CD14-positive monocyte (primary cell): ENCODE data around the gene CYCS. TPM values are rescaled to one million over a fixed set of nuclear protein-coding genes. Genes with fewer than 3 reads are reported as not detected.

Experiments used
- DNase-seq, 3 donors: peaks; one replicate each; pipeline ENCODE4 v3.0.0-alpha.2; 2011 to 2022
- H2AFZ ChIP-seq: 2 replicates; pipeline ENCODE4 v1.6.0; 2012; ENCODE audit warnings: mild to moderate bottlenecking, low read depth, low read length, inconsistent platforms; ENCODE audit not compliant: insufficient read depth, poor library complexity, severe bottlenecking
- H3K27ac ChIP-seq, 2 donors: 1 replicate in 1 of 2; 2 replicates in 1 of 2; pipeline ENCODE4 v1.5.1; 2012 to 2013; ENCODE audit warnings: low read length in 2 of 2, control low read depth in 1 of 2, inconsistent platforms in 1 of 2, low read depth in 1 of 2, mild to moderate bottlenecking in 1 of 2
- H3K27me3 ChIP-seq, 2 donors: one replicate each; pipeline versions ENCODE4 v1.6.0 to v1.6.1; 2011 to 2013; ENCODE audit warnings: low read length in 2 of 2; ENCODE audit not compliant: control insufficient read depth in 2 of 2, insufficient read depth in 2 of 2
- H3K36me3 ChIP-seq, 2 donors: replicated peaks in 1 of 2; 1 replicate in 1 of 2; 2 replicates in 1 of 2; pipeline versions ENCODE4 v1.5.1 to v1.6.1; 2012 to 2013; ENCODE audit warnings: low read length in 2 of 2, control low read depth in 1 of 2, inconsistent platforms in 1 of 2, mild to moderate bottlenecking in 1 of 2; ENCODE audit not compliant: insufficient read depth in 2 of 2, control insufficient read depth in 1 of 2
- H3K4me1 ChIP-seq, 2 donors: 1 replicate in 1 of 2; 2 replicates in 1 of 2; pipeline versions ENCODE4 v1.5.1 to v1.6.1; 2012 to 2013; ENCODE audit warnings: low read length in 2 of 2, control low read depth in 1 of 2, inconsistent platforms in 1 of 2, mild to moderate bottlenecking in 1 of 2, moderate library complexity in 1 of 2; ENCODE audit not compliant: insufficient read depth in 2 of 2, control insufficient read depth in 1 of 2
- H3K4me2 ChIP-seq: replicated peaks from 2 replicates; pipeline ENCODE3; 2012; ENCODE audit warnings: low read length, moderate library complexity, mild to moderate bottlenecking; ENCODE audit not compliant: poor library complexity, severe bottlenecking; ENCODE audit errors: extremely low read depth
- H3K4me3 ChIP-seq, 3 experiments: fragments of 200-600 bp in 1 of 3; sonication (generic) in 1 of 3; replicated peaks in 1 of 3; 1 replicate in 2 of 3; 2 replicates in 1 of 3; pipeline ENCODE4 v1.5.1; 2011 to 2013; ENCODE audit warnings: low read length in 3 of 3, mild to moderate bottlenecking in 3 of 3, control low read depth in 2 of 3, low read depth in 2 of 3, inconsistent platforms in 1 of 3, moderate library complexity in 1 of 3
- H3K79me2 ChIP-seq: 2 replicates; pipeline ENCODE4 v1.6.0; 2012; ENCODE audit warnings: mild to moderate bottlenecking, control low read depth, inconsistent platforms, low read length, moderate library complexity; ENCODE audit not compliant: insufficient read depth
- H3K9ac ChIP-seq: 2 replicates; pipeline ENCODE4 v1.6.0; 2017; ENCODE audit warnings: low read length, mild to moderate bottlenecking; ENCODE audit not compliant: insufficient read depth, poor library complexity, severe bottlenecking
- H3K9me3 ChIP-seq, 2 donors: replicated peaks in 1 of 2; 1 replicate in 1 of 2; 2 replicates in 1 of 2; pipeline versions ENCODE4 v1.5.1 to v1.6.1; 2012 to 2013; ENCODE audit warnings: low read length in 2 of 2, control low read depth in 1 of 2; ENCODE audit not compliant: control insufficient read depth in 1 of 2, insufficient read depth in 1 of 2
- H4K20me1 ChIP-seq: 2 replicates; pipeline ENCODE4 v1.6.0; 2012; ENCODE audit warnings: mild to moderate bottlenecking, low read length, control low read depth, moderate library complexity; ENCODE audit not compliant: insufficient read depth
- H3K27ac Mint-ChIP-seq, 7 donors: one replicate each; pipeline ENCODE4 v1.8.0; 2020; ENCODE audit warnings: mild to moderate bottlenecking in 7 of 7, mixed read lengths in 7 of 7, moderate library complexity in 6 of 7, inconsistent platforms in 2 of 7
- H3K27me3 Mint-ChIP-seq, 3 donors: one replicate each; pipeline ENCODE4 v1.8.0; 2021 to 2022; ENCODE audit warnings: low read depth in 3 of 3, mild to moderate bottlenecking in 3 of 3, mixed read lengths in 3 of 3, moderate library complexity in 3 of 3, inconsistent platforms in 1 of 3
- H3K36me3 Mint-ChIP-seq, 2 donors: one replicate each; pipeline ENCODE4 v1.8.0; 2020; ENCODE audit warnings: mixed read lengths in 2 of 2, inconsistent platforms in 1 of 2, mild to moderate bottlenecking in 1 of 2
- H3K4me1 Mint-ChIP-seq: one replicate; pipeline ENCODE4 v1.8.0; 2020; ENCODE audit warnings: mild to moderate bottlenecking, mixed read lengths
- H3K4me3 Mint-ChIP-seq, 2 donors: one replicate each; pipeline ENCODE4 v1.8.0; 2020; ENCODE audit warnings: mild to moderate bottlenecking in 2 of 2, mixed read lengths in 2 of 2, moderate library complexity in 1 of 2
- H3K9me3 Mint-ChIP-seq, 7 donors: one replicate each; pipeline ENCODE4 v1.8.0; 2020 to 2022; ENCODE audit warnings: mixed read lengths in 7 of 7, mild to moderate bottlenecking in 6 of 7, moderate library complexity in 6 of 7, inconsistent platforms in 2 of 7
- CTCF ChIP-seq: fragments of 200-600 bp; IDR thresholded peaks from one replicate; pipeline ENCODE4 v1.8.0; 2022; ENCODE audit warnings: antibody characterized with exemption, mild to moderate bottlenecking
- WGBS: methylation state at CpG from one replicate; pipeline ENCODE4 v1.1.5; 2013; ENCODE audit warnings: missing lambda C conversion rate; ENCODE audit not compliant: insufficient coverage; 5-methylcytosine and 5-hydroxymethylcytosine counted together
- intact Hi-C, 2 donors: fragments of 100-400 bp; cut with micrococcal nuclease; formaldehyde crosslinking; loops; one replicate each; pipeline versions ENCODE4 v1.15.0 to v1.15.1; 2023
- polyA plus RNA-seq, 3 donors: library from polyadenylated mRNA; depleted of rRNA in 1 of 3; unstranded in 2 of 3; stranded (reverse) in 1 of 3; fragments of 300-500 nt in 2 of 3; fragments of >200 nt in 1 of 3; fragmentation: Illumina TruSeq in 2 of 3; gene quantifications; 1 replicate in 2 of 3; 2 replicates in 1 of 3; pipeline ENCODE4 v1.2.3, GENCODE V29; 2012 to 2021

The CYCS gene
- polyA plus RNA-seq, 3 donors = 35.8 to 99.3 (median 80.8) TPM

DNA sequence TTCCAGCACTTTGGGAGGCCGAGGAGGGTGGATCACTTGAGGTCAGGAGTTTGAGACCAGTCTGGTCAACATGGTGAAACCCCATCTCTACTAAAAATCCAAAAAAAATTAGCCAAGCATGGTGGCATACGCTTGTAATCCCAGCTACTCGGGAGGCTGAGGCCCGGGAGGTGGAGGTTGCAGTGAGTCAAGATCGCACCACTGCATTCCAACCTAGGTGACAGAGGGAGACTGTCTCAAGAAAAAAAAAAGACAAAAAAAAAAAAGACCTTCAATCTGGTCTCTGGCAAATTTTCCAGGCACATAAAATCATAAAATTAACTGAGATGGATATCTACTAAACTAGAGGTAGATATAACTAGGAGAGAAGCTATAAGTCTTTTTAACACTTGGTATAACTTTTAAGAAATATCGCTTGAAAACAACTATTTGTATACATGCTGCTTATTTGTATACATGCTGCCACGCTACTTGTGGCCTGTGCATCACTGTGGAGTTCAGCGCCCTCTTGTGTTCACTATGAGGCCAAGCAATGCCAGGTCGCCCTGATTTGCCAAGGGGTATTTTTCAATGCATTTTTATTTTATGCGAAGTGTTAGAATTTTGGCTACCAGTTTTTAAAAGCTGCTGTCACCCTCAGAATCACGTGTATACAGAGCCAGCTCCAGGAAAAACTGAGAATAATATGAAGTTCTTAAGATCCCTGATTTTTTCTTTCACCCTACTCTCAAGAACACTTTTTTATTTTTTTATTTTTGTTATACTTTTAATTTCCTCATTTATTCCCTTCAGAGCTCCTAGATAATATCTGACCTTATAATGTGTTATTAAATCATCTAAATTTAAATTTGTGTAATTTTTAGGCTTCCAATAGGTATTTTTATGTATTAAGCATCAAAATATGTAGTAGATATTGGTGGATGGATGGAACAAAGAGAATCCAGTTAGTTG is 26.7 kb downstream of the CYCS start:
- intact Hi-C loops = loop anchor here in 1 of 2 donors (10.0 kb wide), 1 partner anchor 694 kb away; no protein-coding TSS in a partner anchor
- H3K9ac ChIP-seq = no peak overlapping the region
- Mint-ChIP-seq H3K4me1 (peaks cover 6% of the 10 kb centered on the region), H3K36me3 (no peaks in the 10 kb centered on the region), H3K4me3 (no peak overlapping the region), H3K27ac (no peak overlapping the region), H3K9me3 (no peaks in the 10 kb centered on the region), H3K27me3 (peaks cover 0 to 6% (median 1%) of the 10 kb centered on the region in 3 donors)
- 25% methylated on average over 4 of the region's 11 CpGs for WGBS
- no peak overlapping the region for H2AFZ ChIP-seq
- H3K4me2 ChIP-seq = no peak overlapping the region
- H3K4me3 ChIP-seq = no peak overlapping the region
- no peaks in the 10 kb centered on the region for H3K27me3 ChIP-seq
- no peaks in the 10 kb centered on the region for H3K9me3 ChIP-seq
- no peak overlapping the region for H3K27ac ChIP-seq
- no peaks in the 10 kb centered on the region for H3K79me2 ChIP-seq
- peak; percentile 56 to 74 (median 73) for DNase-seq
- peak; percentile 95 for TF ChIP-seq CTCF
- peaks cover 5% of the 10 kb centered on the region in 2 donors for H3K4me1 ChIP-seq
- no peaks in the 10 kb centered on the region for H4K20me1 ChIP-seq
- no peaks in the 10 kb centered on the region for H3K36me3 ChIP-seq

GRCh38 chr7:25095516-25096345 is 29.3 kb downstream of the CYCS start:
- Histone ChIP-seq H3K27me3 (no peaks in the 10 kb centered on the region), H3K27ac (no peak overlapping the region), H3K79me2 (no peaks in the 10 kb centered on the region), H3K36me3 (no peaks in the 10 kb centered on the region), H3K4me2 (no peak overlapping the region), H3K9me3 (no peaks in the 10 kb centered on the region), H3K4me3 (no peak overlapping the region), H3K9ac (no peak overlapping the region), H2AFZ (no peak overlapping the region), H3K4me1 (peaks cover 11 to 12% of the 10 kb centered on the region in 2 donors), H4K20me1 (no peaks in the 10 kb centered on the region)
- H3K4me1 Mint-ChIP-seq = peaks cover 13% of the 10 kb centered on the region
- H3K36me3 Mint-ChIP-seq = no peaks in the 10 kb centered on the region
- no peak for DNase-seq
- peaks cover 1 to 6% (median 3%) of the 10 kb centered on the region in 3 donors for H3K27me3 Mint-ChIP-seq
- H3K27ac Mint-ChIP-seq = no peak overlapping the region
- no peak for TF ChIP-seq CTCF
- no peaks in the 10 kb centered on the region for H3K9me3 Mint-ChIP-seq
- H3K4me3 Mint-ChIP-seq = no peak overlapping the region
- intact Hi-C loops = loop anchor here in 1 of 2 donors (10.0 kb wide), 1 partner anchor 691 kb away; no protein-coding TSS in a partner anchor
- no CpG with 5 or more reads among the region's 5 CpGs for WGBS
